ENCODE measurements around the gene HOXB9. TPM values are rescaled to one million over a fixed set of nuclear protein-coding genes. Genes with fewer than 3 reads are reported as not detected.
A peak's percentile ranks its signal among the peaks of the same experiment; 100 is the strongest.

The HOXB9 gene
- total and polyA plus RNA-seq, 7 experiments from 2014 or later, result 0.12 to 0.24 (median 0.16) TPM; not detected in 4

- Mint-ChIP-seq H3K9me3 (peaks cover 0 to 4% (median 0%) of the 10 kb centered on the region in 11 donors), H3K36me3 (peaks cover 0 to 16% (median 0%) of the 10 kb centered on the region in 5 donors), H3K27ac (peak overlapping the region in 7 of 9 donors; percentile 26 to 89 (median 69)), H3K4me1 (peaks cover 12 to 63% (median 52%) of the 10 kb centered on the region in 7 donors), H3K27me3 (peaks cover 49 to 71% (median 55%) of the 10 kb centered on the region in 5 donors), H3K4me3 (peak overlapping the region; percentile 88 to 94 (median 90))
- Histone ChIP-seq H3K36me3 (ENCODE audit: control insufficient read depth in 2 of 3, insufficient read depth in 3 of 3, low read length in 3 of 3) (no peaks in the 10 kb centered on the region), H3K4me3 (ENCODE audit: low read length) (peak overlapping the region; percentile 78), H3K9me3 (ENCODE audit: control insufficient read depth in 2 of 3, low read length in 3 of 3) (no peaks in the 10 kb centered on the region), H3K27ac (ENCODE audit: low read depth, low read length) (no peak overlapping the region), H3K27me3 (ENCODE audit: control insufficient read depth in 2 of 2, insufficient read depth in 2 of 2, low read length in 2 of 2) (peaks cover 6 to 40% of the 10 kb centered on the region in 2 donors), H3K4me1 (ENCODE audit: control insufficient read depth in 2 of 2, insufficient read depth in 2 of 2, low read length in 2 of 2) (peaks cover 15 to 27% of the 10 kb centered on the region in 2 donors)
- CTCF ChIA-PET, result interaction anchor here (0.8 to 1.1 kb wide), 2 partner anchors 78 to 86 kb away, joined by 3 to 4 read pairs; no protein-coding TSS in a partner anchor
- intact Hi-C loops (cut with micrococcal nuclease), result loop anchor here (1.0 to 5.0 kb wide), 4 partner anchors 35 to 87 kb away; no protein-coding TSS in a partner anchor
- DNase-seq (no peak), ATAC-seq (peak; percentile 54)
- POLR2A ChIA-PET, result interaction anchor here (0.7 to 2.1 kb wide), 3 partner anchors 14 to 38 kb away, joined by 3 to 6 read pairs (median 5); partner anchors contain the start of gene HOXB5
Observed at GRCh38 chr17:48578616-48579470, 47.3 kb downstream of the HOXB9 start.

- intact Hi-C loops (cut with micrococcal nuclease), result loop anchor here (1.0 to 5.0 kb wide), 4 partner anchors 34 to 86 kb away; no protein-coding TSS in a partner anchor
- Histone ChIP-seq H3K27me3 (ENCODE audit: control insufficient read depth in 2 of 2, insufficient read depth in 2 of 2, low read length in 2 of 2) (peaks cover 6 to 36% of the 10 kb centered on the region in 2 donors), H3K4me3 (ENCODE audit: low read length) (peak within 1 kb of the TSS; percentile 78), H3K27ac (ENCODE audit: low read depth, low read length) (no peak within 1 kb of the TSS), H3K36me3 (ENCODE audit: control insufficient read depth in 2 of 3, insufficient read depth in 3 of 3, low read length in 3 of 3) (no peaks in the 10 kb centered on the region), H3K9me3 (ENCODE audit: control insufficient read depth in 2 of 3, low read length in 3 of 3) (no peaks in the 10 kb centered on the region), H3K4me1 (ENCODE audit: control insufficient read depth in 2 of 2, insufficient read depth in 2 of 2, low read length in 2 of 2) (peaks cover 15 to 27% of the 10 kb centered on the region in 2 donors)
- Mint-ChIP-seq H3K4me1 (peaks cover 12 to 62% (median 52%) of the 10 kb centered on the region in 7 donors), H3K36me3 (peaks cover 0 to 13% (median 0%) of the 10 kb centered on the region in 5 donors), H3K27ac (peak within 1 kb of the TSS; percentile 26 to 89 (median 66)), H3K27me3 (peaks cover 44 to 70% (median 49%) of the 10 kb centered on the region in 5 donors), H3K9me3 (peaks cover 0 to 4% (median 0%) of the 10 kb centered on the region in 11 donors), H3K4me3 (peak within 1 kb of the TSS; percentile 88 to 94 (median 90))
- ChIA-PET POLR2A (interaction anchor here (1.2 to 2.1 kb wide), 2 partner anchors 15 to 31 kb away, joined by 3 to 6 read pairs; partner anchors contain the start of gene HOXB5), CTCF (interaction anchor here (0.8 to 1.1 kb wide), 2 partner anchors 77 to 85 kb away, joined by 3 to 4 read pairs; no protein-coding TSS in a partner anchor)
- ATAC-seq (peak; percentile 83), DNase-seq (peak in 6 of 9 donors; percentile 51 to 74 (median 57))
Observed at GRCh38 chr17:48577946-48578615, 48.1 kb downstream of the HOXB9 start, which contains the start of gene HOXB4. Gene HOXB4 (minus strand): TSS chr17:48578350. CDS start chr17:48578319, 31 bp downstream.

- H3K4me1 ChIP-seq (ENCODE audit: control insufficient read depth in 2 of 2, insufficient read depth in 2 of 2, low read length in 2 of 2), result peaks cover 15 to 24% of the 10 kb centered on the region in 2 donors
- H3K4me1 Mint-ChIP-seq, result peaks cover 12 to 56% (median 47%) of the 10 kb centered on the region in 7 donors
- H3K36me3 ChIP-seq (ENCODE audit: control insufficient read depth in 2 of 3, insufficient read depth in 3 of 3, low read length in 3 of 3), result no peaks in the 10 kb centered on the region
- H3K9me3 Mint-ChIP-seq, result peaks cover 0 to 4% (median 0%) of the 10 kb centered on the region in 11 donors
- no peak overlapping the region for H3K27ac ChIP-seq (ENCODE audit: low read depth, low read length)
- peaks cover 38 to 64% (median 43%) of the 10 kb centered on the region in 5 donors for H3K27me3 Mint-ChIP-seq
- peak; percentile 37 for ATAC-seq
- peaks cover 0 to 13% (median 0%) of the 10 kb centered on the region in 5 donors for H3K36me3 Mint-ChIP-seq
- H3K4me3 Mint-ChIP-seq, result peak overlapping the region; percentile 80 to 93 (median 86)
- H3K9me3 ChIP-seq (ENCODE audit: control insufficient read depth in 2 of 3, low read length in 3 of 3), result no peaks in the 10 kb centered on the region
- no peak for DNase-seq
- peak overlapping the region in 4 of 9 donors; percentile 21 to 73 (median 36) for H3K27ac Mint-ChIP-seq
- POLR2A ChIA-PET, result interaction anchor here (2.1 kb wide), 1 partner anchor 16 kb away, joined by 6 read pairs; the partner anchor contains the start of gene HOXB5
- CTCF ChIA-PET, result no interaction called here
- H3K4me3 ChIP-seq (ENCODE audit: low read length), result peak overlapping the region; percentile 46
- H3K27me3 ChIP-seq (ENCODE audit: control insufficient read depth in 2 of 2, insufficient read depth in 2 of 2, low read length in 2 of 2), result peaks cover 6 to 36% of the 10 kb centered on the region in 2 donors
- intact Hi-C loops (cut with micrococcal nuclease), result loop anchor here in 1 of 2 donors (5.0 kb wide), 1 partner anchor 65 kb away; no protein-coding TSS in a partner anchor
Observed at GRCh38 chr17:48577330-48577945, 48.7 kb downstream of the HOXB9 start.

GRCh38 chr17:48576479-48577309 is 49.5 kb downstream of the HOXB9 start:
- H3K27ac ChIP-seq (ENCODE audit: low read depth, low read length), result no peak overlapping the region
- peaks cover 12 to 54% (median 42%) of the 10 kb centered on the region in 7 donors for H3K4me1 Mint-ChIP-seq
- no peaks in the 10 kb centered on the region for H3K9me3 ChIP-seq (ENCODE audit: control insufficient read depth in 2 of 3, low read length in 3 of 3)
- peaks cover 0 to 4% (median 0%) of the 10 kb centered on the region in 11 donors for H3K9me3 Mint-ChIP-seq
- H3K27me3 ChIP-seq (ENCODE audit: control insufficient read depth in 2 of 2, insufficient read depth in 2 of 2, low read length in 2 of 2), result peaks cover 6 to 31% of the 10 kb centered on the region in 2 donors
- peak overlapping the region; percentile 80 to 93 (median 86) for H3K4me3 Mint-ChIP-seq
- H3K27ac Mint-ChIP-seq, result peak overlapping the region in 2 of 9 donors; percentile 68 to 84
- DNase-seq (no peak), ATAC-seq (no peak)
- POLR2A ChIA-PET, result interaction anchor here (0.7 kb wide), 1 partner anchor 22 kb away, joined by 3 read pairs; no protein-coding TSS in a partner anchor
- H3K36me3 ChIP-seq (ENCODE audit: control insufficient read depth in 2 of 3, insufficient read depth in 3 of 3, low read length in 3 of 3), result no peaks in the 10 kb centered on the region
- H3K27me3 Mint-ChIP-seq, result peaks cover 32 to 59% (median 38%) of the 10 kb centered on the region in 5 donors
- intact Hi-C loops (cut with micrococcal nuclease), result loop anchor here in 1 of 2 donors (5.0 kb wide), 1 partner anchor 64 kb away; no protein-coding TSS in a partner anchor
- CTCF ChIA-PET, result no interaction called here
- H3K36me3 Mint-ChIP-seq, result peaks cover 0 to 15% (median 0%) of the 10 kb centered on the region in 5 donors
- no peak overlapping the region for H3K4me3 ChIP-seq (ENCODE audit: low read length)
- peaks cover 15 to 16% of the 10 kb centered on the region in 2 donors for H3K4me1 ChIP-seq (ENCODE audit: control insufficient read depth in 2 of 2, insufficient read depth in 2 of 2, low read length in 2 of 2)

- CTCF ChIA-PET, result no interaction called here
- Mint-ChIP-seq H3K27me3 (peaks cover 24 to 51% (median 33%) of the 10 kb centered on the region in 5 donors), H3K36me3 (peaks cover 0 to 19% (median 0%) of the 10 kb centered on the region in 5 donors), H3K4me3 (peak overlapping the region in 7 of 10 donors; percentile 14 to 73 (median 41)), H3K9me3 (peaks cover 0 to 4% (median 0%) of the 10 kb centered on the region in 11 donors), H3K4me1 (peaks cover 12 to 48% (median 34%) of the 10 kb centered on the region in 7 donors), H3K27ac (peak overlapping the region in 2 of 9 donors; percentile 14 to 29)
- peaks cover 6 to 23% of the 10 kb centered on the region in 2 donors for H3K27me3 ChIP-seq (ENCODE audit: control insufficient read depth in 2 of 2, insufficient read depth in 2 of 2, low read length in 2 of 2)
- peaks cover 15 to 16% of the 10 kb centered on the region in 2 donors for H3K4me1 ChIP-seq (ENCODE audit: control insufficient read depth in 2 of 2, insufficient read depth in 2 of 2, low read length in 2 of 2)
- H3K9me3 ChIP-seq (ENCODE audit: control insufficient read depth in 2 of 3, low read length in 3 of 3), result no peaks in the 10 kb centered on the region
- POLR2A ChIA-PET, result interaction anchor here (0.7 kb wide), 1 partner anchor 21 kb away, joined by 3 read pairs; no protein-coding TSS in a partner anchor
- ATAC-seq (no peak), DNase-seq (no peak)
- H3K27ac ChIP-seq (ENCODE audit: low read depth, low read length), result no peak overlapping the region
- no peaks in the 10 kb centered on the region for H3K36me3 ChIP-seq (ENCODE audit: control insufficient read depth in 2 of 3, insufficient read depth in 3 of 3, low read length in 3 of 3)
- no peak overlapping the region for H3K4me3 ChIP-seq (ENCODE audit: low read length)
- intact Hi-C loops (cut with micrococcal nuclease), result loop anchor here in 1 of 2 donors (5.0 kb wide), 1 partner anchor 64 kb away; no protein-coding TSS in a partner anchor
Observed at GRCh38 chr17:48575673-48576478, 50.3 kb downstream of the HOXB9 start.

Data from naive thymus-derived CD4-positive, alpha-beta T cell (primary cell).